T-cell (primary cell): ENCODE results near the gene SNX21. TPM values are rescaled to one million over a fixed set of nuclear protein-coding genes. Genes with fewer than 3 reads are reported as not detected.
A peak's percentile ranks its signal among the peaks of the same experiment; 100 is the strongest.

Source experiments
- ATAC-seq, 4 experiments: fragments of 200-7000 bp in 3 of 4; fragments of 150-1000 bp in 1 of 4; cut with Tn5 transposase; replicated peaks in 1 of 4; 1 replicate in 3 of 4; 2 replicates in 1 of 4; pipeline ENCODE4 v1.10.0; 2021; ENCODE audit warnings: moderate library complexity in 3 of 4, mild to moderate bottlenecking in 2 of 4, moderate number of reproducible peaks in 1 of 4
- CTCF ChIA-PET, 2 donors: fragments of 300-600 bp; sonication (Branson Sonifier 250); formaldehyde crosslinking; loops; one replicate each; lab custom pipeline; 2022; ENCODE audit warnings: antibody characterized with exemption in 2 of 2; lab: Charles Lee
- POLR2A ChIA-PET, 2 donors: fragments of 300-600 bp; sonication (Branson Sonifier 250); formaldehyde crosslinking; loops; one replicate each; lab custom pipeline; 2022; ENCODE audit warnings: antibody characterized with exemption in 2 of 2; lab: Charles Lee
- DNase-seq, 35 experiments: peaks; one replicate each; pipeline versions ENCODE4 v3.0.0 to v3.0.0-alpha.2; 2013 to 2023
- H3K27ac ChIP-seq: one replicate; pipeline ENCODE4 v1.5.1; 2013; ENCODE audit warnings: low read length
- H3K27me3 ChIP-seq, 2 experiments: replicated peaks in 1 of 2; 1 replicate in 1 of 2; 2 replicates in 1 of 2; pipeline versions ENCODE4 v1.6.1 to v1.7.0; 2013; ENCODE audit warnings: low read length in 1 of 2, mixed read lengths in 1 of 2; ENCODE audit not compliant: control insufficient read depth in 2 of 2, insufficient read depth in 2 of 2; ENCODE audit errors: extremely low read depth in 1 of 2
- H3K36me3 ChIP-seq, 2 donors: 1 replicate in 1 of 2; 2 replicates in 1 of 2; pipeline versions ENCODE4 v1.6.1 to v1.7.0; 2013; ENCODE audit warnings: low read length in 1 of 2; ENCODE audit not compliant: control insufficient read depth in 2 of 2, insufficient read depth in 1 of 2; ENCODE audit errors: extremely low read depth in 1 of 2
- H3K4me1 ChIP-seq, 2 experiments: 1 replicate in 1 of 2; 2 replicates in 1 of 2; pipeline versions ENCODE4 v1.6.1 to v1.7.0; 2013; ENCODE audit warnings: low read length in 2 of 2, mixed read lengths in 1 of 2; ENCODE audit not compliant: insufficient read depth in 2 of 2, control insufficient read depth in 1 of 2; ENCODE audit errors: extremely low read depth in 1 of 2
- H3K4me3 ChIP-seq, 2 donors: 1 replicate in 1 of 2; 2 replicates in 1 of 2; pipeline versions ENCODE4 v1.5.1 to v1.7.0; 2013; ENCODE audit warnings: mild to moderate bottlenecking in 2 of 2, low read length in 1 of 2, moderate library complexity in 1 of 2; ENCODE audit not compliant: control insufficient read depth in 1 of 2; ENCODE audit errors: extremely low read depth in 1 of 2
- H3K9me3 ChIP-seq: 2 replicates; pipeline ENCODE4 v1.7.0; 2013
- H3K27ac Mint-ChIP-seq, 2 donors: one replicate each; pipeline ENCODE4 v1.8.0; 2020 to 2021; ENCODE audit warnings: mild to moderate bottlenecking in 2 of 2, mixed read lengths in 2 of 2
- H3K27me3 Mint-ChIP-seq, 2 donors: one replicate each; pipeline ENCODE4 v1.8.0; 2021 to 2022; ENCODE audit warnings: mixed read lengths in 2 of 2
- H3K36me3 Mint-ChIP-seq: one replicate; pipeline ENCODE4 v1.8.0; 2021; ENCODE audit warnings: mixed read lengths
- H3K4me1 Mint-ChIP-seq, 3 donors: one replicate each; pipeline ENCODE4 v1.8.0; 2020 to 2022; ENCODE audit warnings: mixed read lengths in 3 of 3, mild to moderate bottlenecking in 1 of 3
- H3K4me3 Mint-ChIP-seq, 3 donors: one replicate each; pipeline ENCODE4 v1.8.0; 2020 to 2022; ENCODE audit warnings: mild to moderate bottlenecking in 3 of 3, mixed read lengths in 3 of 3, moderate library complexity in 3 of 3
- H3K9me3 Mint-ChIP-seq, 3 donors: one replicate each; pipeline ENCODE4 v1.8.0; 2020 to 2022; ENCODE audit warnings: mixed read lengths in 3 of 3
- WGBS: methylation state at CpG from one replicate; pipeline ENCODE4 v1.1.5; 2013; ENCODE audit warnings: missing lambda C conversion rate; ENCODE audit not compliant: insufficient coverage; 5-methylcytosine and 5-hydroxymethylcytosine counted together
- total RNA-seq, 35 experiments: library from RNA in 6 of 35; stranded (reverse) in 6 of 35; fragments of 120-200 nt in 1 of 35; gene quantifications; one replicate each; pipeline versions ENCODE4 v1.2.1 to v1.2.4 and lab custom pipeline; 2013 to 2026

The SNX21 gene
- total RNA-seq, 5 donors from 2014 or later (not counting 1 experiment from before 2014, with no cell fraction given): 1.1 to 3.5 (median 2.1) TPM

GRCh38 chr20:45859916-45860315, 26.3 kb downstream of the SNX21 start:
- ChIA-PET CTCF (no interaction called here), POLR2A (no interaction called here)
- Mint-ChIP-seq H3K9me3 (no peaks in the 10 kb centered on the region), H3K27me3 (no peaks in the 10 kb centered on the region), H3K27ac (no peak overlapping the region), H3K4me3 (no peak overlapping the region), H3K36me3 (peaks cover 9% of the 10 kb centered on the region), H3K4me1 (peaks cover 33 to 54% (median 45%) of the 10 kb centered on the region in 3 donors)
- ATAC-seq: no peak
- peaks cover 0 to 1% of the 10 kb centered on the region in 2 donors for H3K36me3 ChIP-seq
- 100% methylated on average over 5 of the region's 5 CpGs for WGBS
- H3K9me3 ChIP-seq: no peaks in the 10 kb centered on the region
- no peaks in the 10 kb centered on the region for H3K27me3 ChIP-seq
- H3K4me3 ChIP-seq: no peak overlapping the region
- DNase-seq: no peak
- H3K4me1 ChIP-seq: peaks cover 14 to 31% of the 10 kb centered on the region in 2 experiments
- H3K27ac ChIP-seq: no peak overlapping the region

- Mint-ChIP-seq H3K27me3 (no peaks in the 10 kb centered on the region), H3K27ac (no peak overlapping the region), H3K4me1 (peaks cover 27 to 48% (median 39%) of the 10 kb centered on the region in 3 donors), H3K9me3 (no peaks in the 10 kb centered on the region), H3K36me3 (peaks cover 9% of the 10 kb centered on the region), H3K4me3 (peak overlapping the region in 1 of 3 donors; percentile 1)
- H3K27ac ChIP-seq: no peak overlapping the region
- no peaks in the 10 kb centered on the region for H3K36me3 ChIP-seq
- CTCF ChIA-PET: no interaction called here
- H3K9me3 ChIP-seq: no peaks in the 10 kb centered on the region
- H3K4me3 ChIP-seq: no peak overlapping the region
- no peak for ATAC-seq
- peaks cover 14 to 24% of the 10 kb centered on the region in 2 experiments for H3K4me1 ChIP-seq
- 89% methylated on average over 3 of the region's 7 CpGs for WGBS
- H3K27me3 ChIP-seq: no peaks in the 10 kb centered on the region
- POLR2A ChIA-PET: no interaction called here
- no peak for DNase-seq
These were observed 27.1 kb downstream of the SNX21 start for GRCh38 chr20:45860560-45861220.

GRCh38 chr20:45861221-45862075, 27.8 kb downstream of the SNX21 start:
- no peak for DNase-seq

GRCh38 chr20:45863543-45864470, 30.2 kb downstream of the SNX21 start:
- H3K9me3 ChIP-seq: no peaks in the 10 kb centered on the region
- H3K4me1 ChIP-seq: no peaks in the 10 kb centered on the region
- ChIA-PET POLR2A (interaction anchor here in 1 of 2 donors (0.6 kb wide), 1 partner anchor 660 kb away, joined by 4 read pairs; no protein-coding TSS in a partner anchor), CTCF (no interaction called here)
- Mint-ChIP-seq H3K4me1 (peaks cover 5 to 19% (median 14%) of the 10 kb centered on the region in 3 donors), H3K36me3 (peaks cover 9% of the 10 kb centered on the region), H3K9me3 (no peaks in the 10 kb centered on the region), H3K27ac (no peak overlapping the region), H3K27me3 (no peaks in the 10 kb centered on the region), H3K4me3 (no peak overlapping the region)
- H3K27ac ChIP-seq: no peak overlapping the region
- H3K27me3 ChIP-seq: no peaks in the 10 kb centered on the region
- DNase-seq (no peak), ATAC-seq (no peak)
- no peak overlapping the region for H3K4me3 ChIP-seq
- WGBS: 100% methylated on average over 4 of the region's 7 CpGs
- H3K36me3 ChIP-seq: no peaks in the 10 kb centered on the region

More at GRCh38 chr20:45861221-45862075, 27.8 kb downstream of the SNX21 start:
- H3K36me3 Mint-ChIP-seq: peaks cover 9% of the 10 kb centered on the region
- no peak overlapping the region for H3K27ac ChIP-seq
- H3K9me3 Mint-ChIP-seq: no peaks in the 10 kb centered on the region
- POLR2A ChIA-PET: no interaction called here
- H3K27me3 Mint-ChIP-seq: no peaks in the 10 kb centered on the region
- CTCF ChIA-PET: interaction anchor here in 1 of 2 donors (0.7 kb wide), 1 partner anchor 55 kb away, joined by 3 read pairs; no protein-coding TSS in a partner anchor
- WGBS: 90% methylated on average over 3 of the region's 7 CpGs
- no peaks in the 10 kb centered on the region for H3K27me3 ChIP-seq
- ATAC-seq: no peak
- no peak overlapping the region for H3K4me3 ChIP-seq
- no peak overlapping the region for H3K4me3 Mint-ChIP-seq
- peaks cover 21 to 40% (median 32%) of the 10 kb centered on the region in 3 donors for H3K4me1 Mint-ChIP-seq
- no peaks in the 10 kb centered on the region for H3K9me3 ChIP-seq
- peaks cover 10 to 17% of the 10 kb centered on the region in 2 experiments for H3K4me1 ChIP-seq
- H3K36me3 ChIP-seq: no peaks in the 10 kb centered on the region
- H3K27ac Mint-ChIP-seq: no peak overlapping the region

GRCh38 chr20:45866454-45866853, 32.9 kb downstream of the SNX21 start:
- no peak for ATAC-seq
- no peaks in the 10 kb centered on the region for H3K9me3 ChIP-seq
- Mint-ChIP-seq H3K27ac (no peak overlapping the region), H3K9me3 (no peaks in the 10 kb centered on the region), H3K36me3 (peaks cover 3% of the 10 kb centered on the region), H3K27me3 (no peaks in the 10 kb centered on the region), H3K4me1 (peaks cover 0 to 2% (median under 1%) of the 10 kb centered on the region in 3 donors), H3K4me3 (no peak overlapping the region)
- no peak overlapping the region for H3K4me3 ChIP-seq
- POLR2A ChIA-PET: no interaction called here
- no peaks in the 10 kb centered on the region for H3K4me1 ChIP-seq
- 100% methylated on average over 1 of the region's 5 CpGs for WGBS
- peaks cover 0 to 6% of the 10 kb centered on the region in 2 donors for H3K36me3 ChIP-seq
- no peak for DNase-seq
- no peak overlapping the region for H3K27ac ChIP-seq
- no peaks in the 10 kb centered on the region for H3K27me3 ChIP-seq
- CTCF ChIA-PET: no interaction called here
